ENCODE measurements around the gene SIPA1L3.

Gene SIPA1L3

GRCh38 chr19:38173291-38174041 lies 266.5 kb downstream of the SIPA1L3 start:
- Histone ChIP-seq H3K79me2 (ENCODE audit: insufficient read depth, low read depth) (no peaks in the 10 kb centered on the region), H4K20me1 (ENCODE audit: insufficient read depth) (no peaks in the 10 kb centered on the region), H3K4me2 (no peak overlapping the region), H3K4me3 (IDR thresholded peaks at IDR 0.05; ENCODE audit: insufficient read depth, low read depth, low read length) (no peak overlapping the region), H2AFZ (ENCODE audit: low read depth) (no peak overlapping the region), H3K27ac (no peak overlapping the region), H3K27me3 (ENCODE audit: insufficient read depth, low read depth) (no peaks in the 10 kb centered on the region), H3K4me1 (ENCODE audit: low read depth, poor library complexity, severe bottlenecking) (no peaks in the 10 kb centered on the region), H3K9ac (no peak overlapping the region), H3K36me3 (ENCODE audit: insufficient read depth) (no peaks in the 10 kb centered on the region)
- TF ChIP-seq CTCF (conservative IDR thresholded peaks at IDR 0.05; ENCODE audit: low read depth, low read length): no peak

DNA sequence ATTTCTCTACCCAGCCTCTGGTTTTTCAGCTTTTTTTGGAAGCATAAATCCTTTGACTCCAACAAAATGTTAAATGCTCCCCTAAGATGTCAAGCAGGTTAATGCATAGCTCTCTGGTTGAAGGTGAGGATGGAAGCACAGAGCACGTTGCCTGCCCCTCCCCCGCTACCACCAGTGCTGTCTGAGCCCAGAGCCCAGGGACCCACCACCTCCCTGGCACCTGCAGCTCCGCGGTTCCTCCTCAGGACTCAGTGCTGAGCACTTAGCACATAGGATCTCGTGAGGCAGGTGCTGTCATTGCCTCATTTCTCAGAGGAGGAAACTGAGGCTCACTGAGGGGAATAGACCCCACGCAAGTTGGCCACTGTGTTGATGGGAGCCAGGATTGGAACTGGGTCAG lies 268.4 kb downstream of the SIPA1L3 start:
- H3K4me1 ChIP-seq (ENCODE audit: low read depth, poor library complexity, severe bottlenecking): no peaks in the 10 kb centered on the region
- no peak overlapping the region for H2AFZ ChIP-seq (ENCODE audit: low read depth)
- H3K9ac ChIP-seq: no peak overlapping the region
- H3K27me3 ChIP-seq (ENCODE audit: insufficient read depth, low read depth): no peaks in the 10 kb centered on the region
- no peaks in the 10 kb centered on the region for H3K36me3 ChIP-seq (ENCODE audit: insufficient read depth)
- no peaks in the 10 kb centered on the region for H4K20me1 ChIP-seq (ENCODE audit: insufficient read depth)
- no peak overlapping the region for H3K4me3 ChIP-seq (IDR thresholded peaks at IDR 0.05; ENCODE audit: insufficient read depth, low read depth, low read length)
- H3K79me2 ChIP-seq (ENCODE audit: insufficient read depth, low read depth): no peaks in the 10 kb centered on the region
- no peak overlapping the region for H3K4me2 ChIP-seq
- no peak overlapping the region for H3K27ac ChIP-seq
- no peak for TF ChIP-seq CTCF (conservative IDR thresholded peaks at IDR 0.05; ENCODE audit: low read depth, low read length)

GRCh38 chr19:38180071-38180470 lies 273.1 kb downstream of the SIPA1L3 start:
- no peak overlapping the region for H3K4me3 ChIP-seq (IDR thresholded peaks at IDR 0.05; ENCODE audit: insufficient read depth, low read depth, low read length)
- H3K4me2 ChIP-seq: no peak overlapping the region
- H3K36me3 ChIP-seq (ENCODE audit: insufficient read depth): no peaks in the 10 kb centered on the region
- no peak overlapping the region for H3K27ac ChIP-seq
- no peak for TF ChIP-seq CTCF (conservative IDR thresholded peaks at IDR 0.05; ENCODE audit: low read depth, low read length)
- H2AFZ ChIP-seq (ENCODE audit: low read depth): no peak overlapping the region
- no peaks in the 10 kb centered on the region for H3K4me1 ChIP-seq (ENCODE audit: low read depth, poor library complexity, severe bottlenecking)
- H4K20me1 ChIP-seq (ENCODE audit: insufficient read depth): no peaks in the 10 kb centered on the region
- no peaks in the 10 kb centered on the region for H3K79me2 ChIP-seq (ENCODE audit: insufficient read depth, low read depth)
- H3K9ac ChIP-seq: no peak overlapping the region
- H3K27me3 ChIP-seq (ENCODE audit: insufficient read depth, low read depth): no peaks in the 10 kb centered on the region

GRCh38 chr19:38182536-38183210 lies 275.7 kb downstream of the SIPA1L3 start:
- no peaks in the 10 kb centered on the region for H4K20me1 ChIP-seq (ENCODE audit: insufficient read depth)
- H3K4me1 ChIP-seq (ENCODE audit: low read depth, poor library complexity, severe bottlenecking): no peaks in the 10 kb centered on the region
- no peaks in the 10 kb centered on the region for H3K36me3 ChIP-seq (ENCODE audit: insufficient read depth)
- no peak overlapping the region for H2AFZ ChIP-seq (ENCODE audit: low read depth)
- H3K27me3 ChIP-seq (ENCODE audit: insufficient read depth, low read depth): no peaks in the 10 kb centered on the region
- no peak overlapping the region for H3K27ac ChIP-seq
- H3K4me2 ChIP-seq: no peak overlapping the region
- no peak overlapping the region for H3K9ac ChIP-seq
- H3K4me3 ChIP-seq (IDR thresholded peaks at IDR 0.05; ENCODE audit: insufficient read depth, low read depth, low read length): no peak overlapping the region
- no peaks in the 10 kb centered on the region for H3K79me2 ChIP-seq (ENCODE audit: insufficient read depth, low read depth)
- no peak for TF ChIP-seq CTCF (conservative IDR thresholded peaks at IDR 0.05; ENCODE audit: low read depth, low read length)

Data from KMS-11 (cell line).